Measurements from ENCODE around the gene FBXW7. TPM values are rescaled to one million over a fixed set of nuclear protein-coding genes. Genes with fewer than 3 reads are reported as not detected.

Gene FBXW7
- total and polyA plus RNA-seq, 4 donors = 7.6 to 82.1 (median 20.6) TPM

- ATAC-seq (ENCODE audit: insufficient read depth, low FRiP score) (no peak), DNase-seq (no peak)
- Histone ChIP-seq H3K27me3 (ENCODE audit: control insufficient read depth in 3 of 3, insufficient read depth in 3 of 3, low read length in 2 of 3) (no peaks in the 10 kb centered on the region), H3K9ac (ENCODE audit: insufficient read depth in 1 of 2, low read length in 2 of 2) (no peak overlapping the region), H3K36me3 (ENCODE audit: control insufficient read depth in 4 of 4, insufficient read depth in 4 of 4, low read length in 4 of 4) (peaks cover 0 to 6% (median 0%) of the 10 kb centered on the region in 4 donors), H3K4me1 (ENCODE audit: control insufficient read depth in 5 of 5, insufficient read depth in 5 of 5, low read length in 5 of 5) (peaks cover 0 to 11% (median 3%) of the 10 kb centered on the region in 5 donors), H3K9me3 (ENCODE audit: control insufficient read depth in 4 of 4, insufficient read depth in 3 of 4, low read length in 3 of 4) (no peaks in the 10 kb centered on the region), H3K4me3 (no peak overlapping the region), H3K27ac (ENCODE audit: low read depth in 1 of 2, low read length in 1 of 2) (no peak overlapping the region)
- no peak for TF ChIP-seq CTCF (IDR thresholded peaks at IDR 0.05; ENCODE audit: control extremely low read depth, extremely low read depth)
- 75 to 95% methylated on average over 2 of the region's 2 CpGs for WGBS, 2 donors
Observed at GRCh38 chr4:152480901-152481300, 55.0 kb downstream of the FBXW7 start.

- ATAC-seq (ENCODE audit: insufficient read depth, low FRiP score) = no peak
- TF ChIP-seq CTCF (IDR thresholded peaks at IDR 0.05; ENCODE audit: control extremely low read depth, extremely low read depth) = no peak
- peaks cover 0 to 11% (median 3%) of the 10 kb centered on the region in 5 donors for H3K4me1 ChIP-seq (ENCODE audit: control insufficient read depth in 5 of 5, insufficient read depth in 5 of 5, low read length in 5 of 5)
Observed at GRCh38 chr4:152480326-152480725, 55.6 kb downstream of the FBXW7 start.

GRCh38 chr4:152479428-152480026, 56.4 kb downstream of the FBXW7 start:
- peaks cover 0 to 11% (median 3%) of the 10 kb centered on the region in 5 donors for H3K4me1 ChIP-seq (ENCODE audit: control insufficient read depth in 5 of 5, insufficient read depth in 5 of 5, low read length in 5 of 5)
- no peaks in the 10 kb centered on the region for H3K27me3 ChIP-seq (ENCODE audit: control insufficient read depth in 3 of 3, insufficient read depth in 3 of 3, low read length in 2 of 3)
- H3K4me3 ChIP-seq = no peak overlapping the region
- 72 to 83% methylated on average over 5 of the region's 5 CpGs for WGBS, 2 donors
- no peak for TF ChIP-seq CTCF (IDR thresholded peaks at IDR 0.05; ENCODE audit: control extremely low read depth, extremely low read depth)
- ATAC-seq (ENCODE audit: insufficient read depth, low FRiP score) (no peak), DNase-seq (no peak)
- H3K9ac ChIP-seq (ENCODE audit: insufficient read depth in 1 of 2, low read length in 2 of 2) = no peak overlapping the region
- no peaks in the 10 kb centered on the region for H3K9me3 ChIP-seq (ENCODE audit: control insufficient read depth in 4 of 4, insufficient read depth in 3 of 4, low read length in 3 of 4)
- no peak overlapping the region for H3K27ac ChIP-seq (ENCODE audit: low read depth in 1 of 2, low read length in 1 of 2)
- H3K36me3 ChIP-seq (ENCODE audit: control insufficient read depth in 4 of 4, insufficient read depth in 4 of 4, low read length in 4 of 4) = peaks cover 0 to 6% (median 0%) of the 10 kb centered on the region in 4 donors

More at GRCh38 chr4:152480326-152480725, 55.6 kb downstream of the FBXW7 start:
- H3K9ac ChIP-seq (ENCODE audit: insufficient read depth in 1 of 2, low read length in 2 of 2) = no peak overlapping the region
- no peak overlapping the region for H3K4me3 ChIP-seq
- DNase-seq = no peak
- H3K27ac ChIP-seq (ENCODE audit: low read depth in 1 of 2, low read length in 1 of 2) = no peak overlapping the region
- no peaks in the 10 kb centered on the region for H3K9me3 ChIP-seq (ENCODE audit: control insufficient read depth in 4 of 4, insufficient read depth in 3 of 4, low read length in 3 of 4)
- peaks cover 0 to 6% (median 0%) of the 10 kb centered on the region in 4 donors for H3K36me3 ChIP-seq (ENCODE audit: control insufficient read depth in 4 of 4, insufficient read depth in 4 of 4, low read length in 4 of 4)
- H3K27me3 ChIP-seq (ENCODE audit: control insufficient read depth in 3 of 3, insufficient read depth in 3 of 3, low read length in 2 of 3) = no peaks in the 10 kb centered on the region

All from lung (tissue), 12 donors.